Activated CD8-positive, alpha-beta T cell treated with anti-CD3 and anti-CD28 coated beads, Interleukin-2, amount 10 ng/mL, durations not matched to agents 7 days and 5 days (primary cell): ENCODE measurements around the gene CSTA. TPM values are rescaled to one million over a fixed set of nuclear protein-coding genes. Genes with fewer than 3 reads are reported as not detected.

Experiments used
- ATAC-seq: fragments of 150-1000 bp; cut with Tn5 transposase; one replicate; pipeline ENCODE4 v1.10.0; 2021; ENCODE audit warnings: moderate library complexity
- CTCF ChIA-PET: fragments of 350-600 bp; sonication (Branson Sonifier 250); formaldehyde crosslinking; loops from one replicate; lab custom pipeline; 2021; ENCODE audit warnings: antibody characterized with exemption; lab: Charles Lee
- POLR2A ChIA-PET: fragments of 350-600 bp; sonication (Branson Sonifier 250); formaldehyde crosslinking; loops from one replicate; lab custom pipeline; 2021; ENCODE audit warnings: antibody characterized with exemption; lab: Charles Lee
- DNase-seq: peaks from one replicate; pipeline ENCODE4 v3.0.0-alpha.2; 2020
- H3K27ac Mint-ChIP-seq: one replicate; pipeline ENCODE4 v1.8.0; 2021; ENCODE audit warnings: mild to moderate bottlenecking, mixed read lengths
- H3K27me3 Mint-ChIP-seq: one replicate; pipeline ENCODE4 v1.8.0; 2021; ENCODE audit warnings: low read depth, mixed read lengths
- H3K36me3 Mint-ChIP-seq: one replicate; pipeline ENCODE4 v1.8.0; 2021; ENCODE audit warnings: low read depth, mixed read lengths
- H3K4me1 Mint-ChIP-seq: one replicate; pipeline ENCODE4 v1.8.0; 2021; ENCODE audit warnings: low read depth, mixed read lengths
- H3K4me3 Mint-ChIP-seq: one replicate; pipeline ENCODE4 v1.8.0; 2021; ENCODE audit warnings: mild to moderate bottlenecking, mixed read lengths
- H3K9me3 Mint-ChIP-seq: one replicate; pipeline ENCODE4 v1.8.0; 2022; ENCODE audit warnings: mixed read lengths; ENCODE audit not compliant: insufficient read depth
- total RNA-seq, 2 experiments: library from RNA; stranded (reverse); gene quantifications; one replicate each; pipeline ENCODE4 v1.2.3, GENCODE V29; 2021

CSTA gene
- total RNA-seq, 2 experiments from 2014 or later, result not detected

- H3K27me3 Mint-ChIP-seq, result peaks cover 10% of the 10 kb centered on the region
- CTCF ChIA-PET, result interaction anchor here (0.6 to 2.1 kb wide), 12 partner anchors 9 to 221 kb away, joined by 3 to 16 read pairs (median 4); no protein-coding TSS in a partner anchor
- no peak overlapping the region for H3K4me3 Mint-ChIP-seq
- peak; percentile 64 for DNase-seq
- no peaks in the 10 kb centered on the region for H3K36me3 Mint-ChIP-seq
- H3K9me3 Mint-ChIP-seq, result peaks cover 18% of the 10 kb centered on the region
- peak; percentile 97 for ATAC-seq
- POLR2A ChIA-PET, result interaction anchor here (1.0 kb wide), 2 partner anchors 8 to 94 kb away, joined by 3 to 4 read pairs; partner anchors contain the start of gene WDR5B
- H3K27ac Mint-ChIP-seq, result peak overlapping the region; percentile 41
- H3K4me1 Mint-ChIP-seq, result peaks cover 34% of the 10 kb centered on the region
Measured at GRCh38 chr3:122322095-122323075, 2.7 kb upstream of the CSTA start.

- no peak for DNase-seq
- no peak for ATAC-seq
- Mint-ChIP-seq H3K27ac (no peak overlapping the region), H3K9me3 (no peaks in the 10 kb centered on the region), H3K4me1 (peaks cover 29% of the 10 kb centered on the region), H3K36me3 (no peaks in the 10 kb centered on the region), H3K4me3 (no peak overlapping the region), H3K27me3 (peaks cover 15% of the 10 kb centered on the region)
- ChIA-PET POLR2A (no interaction called here), CTCF (no interaction called here)
Measured at GRCh38 chr3:122325769-122326168, 721 bp downstream of the CSTA start.

DNA sequence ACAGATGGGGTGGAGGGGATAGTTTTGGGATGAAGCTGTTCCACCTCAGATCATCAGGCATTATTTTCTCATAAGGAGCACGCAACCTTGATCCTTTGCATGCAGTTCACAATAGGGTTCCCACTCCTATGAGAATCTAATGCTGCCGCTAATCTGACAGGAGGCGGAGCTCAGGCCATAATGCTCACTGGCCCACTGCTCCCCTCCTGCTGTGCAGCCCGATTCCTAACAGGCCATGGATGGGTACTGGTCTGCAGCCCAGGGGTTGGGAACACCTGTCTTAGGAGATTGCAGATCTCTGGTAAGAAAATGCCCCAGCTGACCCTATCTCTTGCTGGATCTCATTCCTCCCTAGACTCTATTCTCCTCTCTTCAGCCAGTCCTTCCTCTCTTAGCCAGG is 6.8 kb downstream of the CSTA start:
- no peak for DNase-seq
- CTCF ChIA-PET, result no interaction called here
- Mint-ChIP-seq H3K9me3 (no peaks in the 10 kb centered on the region), H3K4me1 (no peaks in the 10 kb centered on the region), H3K27ac (no peak overlapping the region), H3K4me3 (no peak overlapping the region), H3K36me3 (no peaks in the 10 kb centered on the region), H3K27me3 (peaks cover 34% of the 10 kb centered on the region)
- POLR2A ChIA-PET, result no interaction called here
- ATAC-seq, result no peak

DNA sequence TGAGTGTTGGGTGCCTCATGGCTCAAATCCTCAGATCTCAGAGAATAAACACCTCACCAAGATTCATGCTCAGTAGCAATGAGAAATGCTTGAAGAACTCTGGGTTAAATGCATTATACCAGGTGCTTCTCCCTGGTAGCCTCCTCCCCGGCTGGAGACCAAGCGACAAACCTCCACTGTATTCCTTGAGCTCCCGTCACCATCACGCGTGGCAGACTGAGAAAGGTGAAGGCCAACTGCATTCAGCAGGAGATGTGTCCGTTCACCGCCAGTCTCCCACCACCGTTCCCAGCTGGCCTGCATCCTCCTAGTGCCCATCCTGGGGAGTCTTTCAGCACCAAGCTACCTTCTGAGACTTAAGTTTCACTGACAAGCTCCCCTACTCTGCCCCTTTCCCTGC is 7.5 kb downstream of the CSTA start:
- Mint-ChIP-seq H3K36me3 (no peaks in the 10 kb centered on the region), H3K4me1 (no peaks in the 10 kb centered on the region), H3K27me3 (peaks cover 36% of the 10 kb centered on the region), H3K27ac (no peak overlapping the region), H3K9me3 (no peaks in the 10 kb centered on the region), H3K4me3 (no peak overlapping the region)
- POLR2A ChIA-PET, result no interaction called here
- ATAC-seq, result no peak
- DNase-seq, result no peak
- CTCF ChIA-PET, result no interaction called here

- ChIA-PET CTCF (no interaction called here), POLR2A (no interaction called here)
- H3K36me3 Mint-ChIP-seq, result no peaks in the 10 kb centered on the region
- no peak overlapping the region for H3K27ac Mint-ChIP-seq
- H3K9me3 Mint-ChIP-seq, result peaks cover 5% of the 10 kb centered on the region
- no peak for ATAC-seq
- DNase-seq, result no peak
- no peak overlapping the region for H3K4me3 Mint-ChIP-seq
- H3K4me1 Mint-ChIP-seq, result no peaks in the 10 kb centered on the region
- peaks cover 8% of the 10 kb centered on the region for H3K27me3 Mint-ChIP-seq
Measured at GRCh38 chr3:122342803-122343202, 17.8 kb downstream of the CSTA start.

DNA sequence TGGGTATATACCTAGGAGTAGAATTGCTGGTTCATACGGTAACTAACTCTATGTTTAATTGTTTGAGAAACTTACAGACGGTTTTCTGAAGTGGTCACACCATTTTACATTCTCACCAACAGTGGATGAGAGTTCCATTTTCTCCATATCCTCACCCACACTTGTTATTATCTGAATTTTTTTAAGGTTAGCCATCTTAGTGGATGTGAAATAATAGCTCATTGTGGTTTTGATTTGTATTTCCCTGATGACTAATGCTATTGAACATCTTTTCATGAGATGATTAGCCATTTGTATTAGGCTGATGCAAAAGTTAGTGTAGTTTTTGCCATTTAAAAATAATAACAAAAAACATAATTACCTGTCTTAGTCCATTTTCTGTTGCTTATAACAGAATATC is 18.6 kb downstream of the CSTA start:
- POLR2A ChIA-PET, result no interaction called here

DNA sequence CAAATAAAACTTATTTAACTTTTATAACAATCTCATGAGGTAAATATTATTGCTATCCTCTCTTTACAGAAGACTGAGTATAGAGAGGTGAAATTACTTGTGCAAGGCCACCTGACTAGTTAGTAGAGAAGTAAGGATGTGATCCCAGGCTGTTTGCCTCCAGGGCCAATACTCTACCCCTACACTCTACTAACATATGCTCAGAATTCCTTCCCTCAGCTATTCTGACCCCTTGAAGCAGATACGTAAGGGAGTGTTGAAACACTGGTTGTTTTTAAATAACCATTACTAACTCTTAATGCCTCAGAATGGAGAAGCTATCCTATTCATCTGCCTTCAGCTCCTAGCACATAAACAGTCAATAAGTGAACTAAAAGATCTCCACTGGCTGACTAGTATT is 24.1 kb downstream of the CSTA start:
- Mint-ChIP-seq H3K36me3 (no peaks in the 10 kb centered on the region), H3K27me3 (peaks cover 4% of the 10 kb centered on the region), H3K4me3 (no peak overlapping the region), H3K4me1 (no peaks in the 10 kb centered on the region), H3K9me3 (peaks cover 5% of the 10 kb centered on the region), H3K27ac (no peak overlapping the region)
- CTCF ChIA-PET, result interaction anchor here (1.1 to 1.2 kb wide), 2 partner anchors 43 to 247 kb away, joined by 3 to 4 read pairs; no protein-coding TSS in a partner anchor
- no peak for DNase-seq
- ATAC-seq, result no peak
- POLR2A ChIA-PET, result no interaction called here

More for the DNA sequence above, 18.6 kb downstream of the CSTA start:
- H3K27ac Mint-ChIP-seq, result no peak overlapping the region
- no peak overlapping the region for H3K4me3 Mint-ChIP-seq
- CTCF ChIA-PET, result no interaction called here
- ATAC-seq (no peak), DNase-seq (no peak)
- peaks cover 12% of the 10 kb centered on the region for H3K27me3 Mint-ChIP-seq
- no peaks in the 10 kb centered on the region for H3K36me3 Mint-ChIP-seq
- H3K9me3 Mint-ChIP-seq, result peaks cover 5% of the 10 kb centered on the region
- no peaks in the 10 kb centered on the region for H3K4me1 Mint-ChIP-seq

GRCh38 chr3:122350814-122351418 is 25.9 kb downstream of the CSTA start:
- CTCF ChIA-PET, result interaction anchor here (1.2 kb wide), 1 partner anchor 44 kb away, joined by 4 read pairs; no protein-coding TSS in a partner anchor
- no peaks in the 10 kb centered on the region for H3K36me3 Mint-ChIP-seq
- DNase-seq (no peak), ATAC-seq (no peak)
- H3K27ac Mint-ChIP-seq, result no peak overlapping the region
- no peaks in the 10 kb centered on the region for H3K4me1 Mint-ChIP-seq
- no peak overlapping the region for H3K4me3 Mint-ChIP-seq
- peaks cover 5% of the 10 kb centered on the region for H3K9me3 Mint-ChIP-seq
- POLR2A ChIA-PET, result no interaction called here
- peaks cover 4% of the 10 kb centered on the region for H3K27me3 Mint-ChIP-seq

DNA sequence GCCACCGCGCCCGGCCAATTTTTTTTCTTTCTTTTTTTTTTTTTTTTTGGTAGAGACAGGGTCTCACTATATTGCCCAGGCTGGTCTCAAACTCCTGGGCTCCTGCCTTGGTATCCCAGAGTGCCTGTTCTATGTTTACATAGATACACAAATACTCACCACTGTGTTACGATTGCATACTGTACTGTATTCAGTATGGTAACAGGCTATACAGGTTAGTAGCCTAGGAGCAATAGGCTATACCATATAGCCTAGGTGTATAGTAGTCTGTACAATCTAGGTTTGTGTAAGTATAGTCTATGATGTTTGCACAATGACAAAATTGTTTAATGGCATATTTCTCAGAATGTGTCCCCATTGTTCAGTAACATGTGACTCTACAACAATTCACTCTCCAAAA is 26.6 kb downstream of the CSTA start:
- Mint-ChIP-seq H3K4me1 (no peaks in the 10 kb centered on the region), H3K27me3 (peaks cover 4% of the 10 kb centered on the region), H3K27ac (no peak overlapping the region), H3K9me3 (peaks cover 5% of the 10 kb centered on the region), H3K36me3 (no peaks in the 10 kb centered on the region), H3K4me3 (no peak overlapping the region)
- no peak for ATAC-seq
- ChIA-PET POLR2A (no interaction called here), CTCF (no interaction called here)
- DNase-seq, result no peak

DNA sequence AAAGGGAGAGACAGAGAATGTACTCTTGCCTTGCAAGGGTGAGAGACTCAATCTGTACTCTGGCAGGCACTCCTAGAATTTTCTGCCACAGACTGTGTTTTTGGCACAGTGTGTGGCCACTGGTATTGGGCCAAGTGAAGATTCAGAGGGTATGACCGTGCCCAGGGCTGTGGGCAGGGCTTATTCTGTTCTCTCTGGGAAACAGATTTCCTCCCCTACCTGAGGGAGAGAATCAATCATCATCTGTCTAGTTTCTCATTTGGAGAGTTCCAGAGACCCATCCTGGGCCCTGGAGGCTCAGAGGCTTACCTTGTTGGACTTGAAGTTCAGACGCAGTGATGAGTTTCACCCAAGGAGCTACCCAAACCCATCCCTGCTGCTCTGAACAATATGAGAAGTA is 28.2 kb downstream of the CSTA start:
- Mint-ChIP-seq H3K9me3 (no peaks in the 10 kb centered on the region), H3K4me1 (no peaks in the 10 kb centered on the region), H3K36me3 (no peaks in the 10 kb centered on the region), H3K27me3 (no peaks in the 10 kb centered on the region), H3K27ac (no peak overlapping the region), H3K4me3 (no peak overlapping the region)
- DNase-seq (no peak), ATAC-seq (no peak)
- ChIA-PET CTCF (interaction anchor here (1.1 to 1.7 kb wide), 4 partner anchors 39 to 806 kb away, joined by 3 to 11 read pairs (median 6); no protein-coding TSS in a partner anchor), POLR2A (no interaction called here)

- ATAC-seq (no peak), DNase-seq (no peak)
- Mint-ChIP-seq H3K4me3 (no peak overlapping the region), H3K36me3 (peaks cover 7% of the 10 kb centered on the region), H3K4me1 (peaks cover 7% of the 10 kb centered on the region), H3K27ac (no peak overlapping the region), H3K27me3 (no peaks in the 10 kb centered on the region), H3K9me3 (no peaks in the 10 kb centered on the region)
- ChIA-PET POLR2A (no interaction called here), CTCF (interaction anchor here (0.8 to 1.7 kb wide), 6 partner anchors 10 to 807 kb away, joined by 3 to 11 read pairs (median 4); no protein-coding TSS in a partner anchor)
Measured at GRCh38 chr3:122353893-122354401, 28.9 kb downstream of the CSTA start.
